ENCODE data around the gene ALDH2. TPM values are rescaled to one million over a fixed set of nuclear protein-coding genes. Genes with fewer than 3 reads are reported as not detected.

ALDH2 gene
- polyA plus RNA-seq, 4 donors = 125 to 237 (median 185) TPM

GRCh38 chr12:111773801-111774551 is 7.2 kb downstream of the ALDH2 start:
- H3K9me3 ChIP-seq (ENCODE audit: control insufficient read depth in 2 of 2, insufficient read depth in 1 of 2, low read depth in 1 of 2, low read length in 1 of 2) = no peaks in the 10 kb centered on the region
- H3K36me3 ChIP-seq (ENCODE audit: control insufficient read depth in 3 of 3, insufficient read depth in 2 of 3, low read depth in 1 of 3, low read length in 3 of 3) = peaks cover 0 to 31% (median 0%) of the 10 kb centered on the region in 3 donors
- H3K4me3 ChIP-seq (ENCODE audit: low read depth in 1 of 3, low read length in 3 of 3) = peak overlapping the region in 2 of 3 donors; percentile 0 to 5
- WGBS, 3 donors = 8 to 29% (median 23%) methylated on average over 17 of the region's 17 CpGs
- no peaks in the 10 kb centered on the region for H3K27me3 ChIP-seq (ENCODE audit: control insufficient read depth in 3 of 3, insufficient read depth in 3 of 3, low read length in 3 of 3)
- peak overlapping the region; percentile 85 to 98 (median 94) for H3K27ac ChIP-seq (ENCODE audit: low read depth in 1 of 3, low read length in 2 of 3)
- FAIRE-seq (no peak), DNase-seq (peak; percentile 86 to 91)
- peaks cover 23 to 66% (median 28%) of the 10 kb centered on the region in 3 donors for H3K4me1 ChIP-seq (ENCODE audit: control insufficient read depth in 3 of 3, insufficient read depth in 2 of 3, low read depth in 1 of 3, low read length in 2 of 3)

- WGBS, 3 donors = 16 to 21% (median 20%) methylated on average over 15 of the region's 15 CpGs
- Histone ChIP-seq H3K36me3 (ENCODE audit: control insufficient read depth in 3 of 3, insufficient read depth in 2 of 3, low read depth in 1 of 3, low read length in 3 of 3) (peaks cover 0 to 36% (median 0%) of the 10 kb centered on the region in 3 donors), H3K4me1 (ENCODE audit: control insufficient read depth in 3 of 3, insufficient read depth in 2 of 3, low read depth in 1 of 3, low read length in 2 of 3) (peaks cover 30 to 62% (median 32%) of the 10 kb centered on the region in 3 donors), H3K9me3 (ENCODE audit: control insufficient read depth in 2 of 2, insufficient read depth in 1 of 2, low read depth in 1 of 2, low read length in 1 of 2) (no peaks in the 10 kb centered on the region), H3K4me3 (ENCODE audit: low read depth in 1 of 3, low read length in 3 of 3) (no peak overlapping the region), H3K27ac (ENCODE audit: low read depth in 1 of 3, low read length in 2 of 3) (peak overlapping the region; percentile 85 to 98 (median 94)), H3K27me3 (ENCODE audit: control insufficient read depth in 3 of 3, insufficient read depth in 3 of 3, low read length in 3 of 3) (no peaks in the 10 kb centered on the region)
- peak; percentile 78 to 84 for DNase-seq
- FAIRE-seq = no peak
These were observed 8.8 kb downstream of the ALDH2 start for GRCh38 chr12:111775205-111776193.

DNA sequence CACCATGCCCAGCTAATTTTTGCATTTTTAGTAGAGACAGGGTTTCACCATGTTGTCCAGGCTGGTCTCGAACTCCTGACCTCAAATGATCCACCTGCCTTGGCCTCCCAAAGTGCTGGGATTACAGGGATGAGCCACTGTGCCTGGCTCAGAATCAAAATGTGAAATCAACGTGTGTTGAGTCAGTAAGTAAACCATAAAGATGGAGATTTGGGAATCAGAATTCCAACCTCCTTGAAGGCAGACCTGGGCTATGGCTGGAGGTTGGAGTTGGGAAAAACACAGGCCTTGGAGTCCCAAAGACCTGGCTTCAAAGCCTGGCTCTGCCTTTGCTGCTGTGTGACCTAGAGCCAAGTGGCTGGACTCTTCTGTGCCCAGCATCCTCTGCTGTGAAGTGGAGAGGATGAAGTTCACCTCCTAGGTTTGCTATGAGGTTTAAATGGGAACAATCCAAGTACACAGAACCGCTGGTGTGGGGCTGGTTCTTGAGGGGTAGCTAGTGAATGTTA is 10.2 kb downstream of the ALDH2 start:
- H3K9me3 ChIP-seq (ENCODE audit: control insufficient read depth in 2 of 2, insufficient read depth in 1 of 2, low read depth in 1 of 2, low read length in 1 of 2) = peaks cover 0 to 4% of the 10 kb centered on the region in 2 donors
- H3K27me3 ChIP-seq (ENCODE audit: control insufficient read depth in 3 of 3, insufficient read depth in 3 of 3, low read length in 3 of 3) = no peaks in the 10 kb centered on the region
- H3K36me3 ChIP-seq (ENCODE audit: control insufficient read depth in 3 of 3, insufficient read depth in 2 of 3, low read depth in 1 of 3, low read length in 3 of 3) = peaks cover 0 to 39% (median 2%) of the 10 kb centered on the region in 3 donors
- H3K4me3 ChIP-seq (ENCODE audit: low read depth in 1 of 3, low read length in 3 of 3) = peak overlapping the region in 2 of 3 donors; percentile 14 to 24
- H3K4me1 ChIP-seq (ENCODE audit: control insufficient read depth in 3 of 3, insufficient read depth in 2 of 3, low read depth in 1 of 3, low read length in 2 of 3) = peaks cover 26 to 65% (median 29%) of the 10 kb centered on the region in 3 donors
- FAIRE-seq (no peak), DNase-seq (no peak)
- H3K27ac ChIP-seq (ENCODE audit: low read depth in 1 of 3, low read length in 2 of 3) = peak overlapping the region; percentile 85 to 98 (median 94)
- 26 to 52% (median 33%) methylated on average over 3 of the region's 3 CpGs for WGBS, 3 donors

GRCh38 chr12:111777345-111778045 is 10.8 kb downstream of the ALDH2 start:
- WGBS, 3 donors = 5 to 57% (median 25%) methylated on average over 12 to 16 of the region's 16 CpGs
- FAIRE-seq = no peak
- peaks cover 26 to 62% (median 29%) of the 10 kb centered on the region in 3 donors for H3K4me1 ChIP-seq (ENCODE audit: control insufficient read depth in 3 of 3, insufficient read depth in 2 of 3, low read depth in 1 of 3, low read length in 2 of 3)
- H3K27ac ChIP-seq (ENCODE audit: low read depth in 1 of 3, low read length in 2 of 3) = peak overlapping the region; percentile 85 to 98 (median 94)
- peak; percentile 91 to 99 for DNase-seq
- H3K27me3 ChIP-seq (ENCODE audit: control insufficient read depth in 3 of 3, insufficient read depth in 3 of 3, low read length in 3 of 3) = no peaks in the 10 kb centered on the region
- peaks cover 0 to 42% (median 2%) of the 10 kb centered on the region in 3 donors for H3K36me3 ChIP-seq (ENCODE audit: control insufficient read depth in 3 of 3, insufficient read depth in 2 of 3, low read depth in 1 of 3, low read length in 3 of 3)
- peaks cover 0 to 4% of the 10 kb centered on the region in 2 donors for H3K9me3 ChIP-seq (ENCODE audit: control insufficient read depth in 2 of 2, insufficient read depth in 1 of 2, low read depth in 1 of 2, low read length in 1 of 2)
- H3K4me3 ChIP-seq (ENCODE audit: low read depth in 1 of 3, low read length in 3 of 3) = peak overlapping the region in 2 of 3 donors; percentile 14 to 24

GRCh38 chr12:111780166-111780565 is 13.4 kb downstream of the ALDH2 start:
- WGBS, 3 donors = 66 to 84% (median 75%) methylated on average over 10 of the region's 10 CpGs
- peak in 1 of 2 donors; percentile 46 for DNase-seq
- H3K9me3 ChIP-seq (ENCODE audit: control insufficient read depth in 2 of 2, insufficient read depth in 1 of 2, low read depth in 1 of 2, low read length in 1 of 2) = peaks cover 0 to 4% of the 10 kb centered on the region in 2 donors
- H3K4me1 ChIP-seq (ENCODE audit: control insufficient read depth in 3 of 3, insufficient read depth in 2 of 3, low read depth in 1 of 3, low read length in 2 of 3) = peaks cover 11 to 38% (median 18%) of the 10 kb centered on the region in 3 donors
- no peak overlapping the region for H3K4me3 ChIP-seq (ENCODE audit: low read depth in 1 of 3, low read length in 3 of 3)
- no peaks in the 10 kb centered on the region for H3K27me3 ChIP-seq (ENCODE audit: control insufficient read depth in 3 of 3, insufficient read depth in 3 of 3, low read length in 3 of 3)
- H3K27ac ChIP-seq (ENCODE audit: low read depth in 1 of 3, low read length in 2 of 3) = peak overlapping the region; percentile 66 to 94 (median 79)
- no peak for FAIRE-seq
- H3K36me3 ChIP-seq (ENCODE audit: control insufficient read depth in 3 of 3, insufficient read depth in 2 of 3, low read depth in 1 of 3, low read length in 3 of 3) = peaks cover 7 to 69% (median 10%) of the 10 kb centered on the region in 3 donors

- Histone ChIP-seq H3K27ac (ENCODE audit: low read depth in 1 of 3, low read length in 2 of 3) (peak overlapping the region; percentile 66 to 94 (median 79)), H3K4me1 (ENCODE audit: control insufficient read depth in 3 of 3, insufficient read depth in 2 of 3, low read depth in 1 of 3, low read length in 2 of 3) (peaks cover 10 to 33% (median 18%) of the 10 kb centered on the region in 3 donors), H3K9me3 (ENCODE audit: control insufficient read depth in 2 of 2, insufficient read depth in 1 of 2, low read depth in 1 of 2, low read length in 1 of 2) (peaks cover 0 to 4% of the 10 kb centered on the region in 2 donors), H3K4me3 (ENCODE audit: low read depth in 1 of 3, low read length in 3 of 3) (no peak overlapping the region), H3K27me3 (ENCODE audit: control insufficient read depth in 3 of 3, insufficient read depth in 3 of 3, low read length in 3 of 3) (no peaks in the 10 kb centered on the region), H3K36me3 (ENCODE audit: control insufficient read depth in 3 of 3, insufficient read depth in 2 of 3, low read depth in 1 of 3, low read length in 3 of 3) (peaks cover 7 to 73% (median 10%) of the 10 kb centered on the region in 3 donors)
- FAIRE-seq (no peak), DNase-seq (peak; percentile 56 to 94)
- WGBS, 3 donors = 54 to 80% (median 67%) methylated on average over 5 of the region's 5 CpGs
These were observed 13.9 kb downstream of the ALDH2 start for GRCh38 chr12:111780615-111781014.

- Histone ChIP-seq H3K36me3 (ENCODE audit: control insufficient read depth in 3 of 3, insufficient read depth in 2 of 3, low read depth in 1 of 3, low read length in 3 of 3) (peaks cover 7 to 75% (median 10%) of the 10 kb centered on the region in 3 donors), H3K9me3 (ENCODE audit: control insufficient read depth in 2 of 2, insufficient read depth in 1 of 2, low read depth in 1 of 2, low read length in 1 of 2) (peaks cover 0 to 4% of the 10 kb centered on the region in 2 donors), H3K4me3 (ENCODE audit: low read depth in 1 of 3, low read length in 3 of 3) (no peak overlapping the region), H3K27ac (ENCODE audit: low read depth in 1 of 3, low read length in 2 of 3) (peak overlapping the region; percentile 66 to 94 (median 79)), H3K27me3 (ENCODE audit: control insufficient read depth in 3 of 3, insufficient read depth in 3 of 3, low read length in 3 of 3) (no peaks in the 10 kb centered on the region), H3K4me1 (ENCODE audit: control insufficient read depth in 3 of 3, insufficient read depth in 2 of 3, low read depth in 1 of 3, low read length in 2 of 3) (peaks cover 7 to 28% (median 13%) of the 10 kb centered on the region in 3 donors)
- WGBS, 3 donors = 90 to 100% (median 91%) methylated on average over 2 of the region's 2 CpGs
- FAIRE-seq (no peak), DNase-seq (peak in 1 of 2 donors; percentile 70)
These were observed 14.4 kb downstream of the ALDH2 start for GRCh38 chr12:111781085-111781658.
